Subcutaneous abdominal adipose tissue (tissue), 5 donors: Measurements from ENCODE around the gene ETNPPL.

Experiments used
- H3K27ac ChIP-seq: one replicate; pipeline ENCODE4 v1.7.0; 2013; ENCODE audit warnings: low read depth, mild to moderate bottlenecking, inconsistent platforms, low read length, moderate library complexity
- H3K27me3 ChIP-seq, 5 donors: one replicate each; pipeline ENCODE4 v1.7.0; 2013; ENCODE audit warnings: low read length in 5 of 5, inconsistent platforms in 1 of 5; ENCODE audit not compliant: control insufficient read depth in 5 of 5, insufficient read depth in 4 of 5
- H3K36me3 ChIP-seq, 5 donors: one replicate each; pipeline ENCODE4 v1.7.0; 2013; ENCODE audit warnings: low read length in 5 of 5; ENCODE audit not compliant: control insufficient read depth in 5 of 5, insufficient read depth in 5 of 5
- H3K4me1 ChIP-seq, 5 donors: one replicate each; pipeline ENCODE4 v1.7.0; 2013; ENCODE audit warnings: low read length in 5 of 5, mild to moderate bottlenecking in 3 of 5, moderate library complexity in 1 of 5; ENCODE audit not compliant: control insufficient read depth in 5 of 5, insufficient read depth in 5 of 5
- H3K4me3 ChIP-seq, 5 donors: one replicate each; pipeline ENCODE4 v1.7.0; 2013; ENCODE audit warnings: low read length in 5 of 5, low read depth in 1 of 5
- H3K9ac ChIP-seq, 5 donors: one replicate each; pipeline ENCODE4 v1.7.0; 2013; ENCODE audit warnings: low read length in 5 of 5, mild to moderate bottlenecking in 4 of 5, moderate library complexity in 3 of 5
- H3K9me3 ChIP-seq, 5 donors: one replicate each; pipeline ENCODE4 v1.7.0; 2013; ENCODE audit warnings: low read length in 5 of 5; ENCODE audit not compliant: control insufficient read depth in 5 of 5
- donor health status: healthy.
- donor health status: healthy.
- donor health status: healthy.
- donor health status: healthy.
- donor health status: healthy.

ETNPPL gene

GRCh38 chr4:108763986-108764385, 1.1 kb upstream of the ETNPPL start:
- no peaks in the 10 kb centered on the region for H3K36me3 ChIP-seq
- H3K4me1 ChIP-seq: peaks cover 0 to 16% (median 14%) of the 10 kb centered on the region in 5 donors
- H3K27ac ChIP-seq: no peak overlapping the region
- H3K9ac ChIP-seq: no peak overlapping the region
- H3K4me3 ChIP-seq: no peak overlapping the region
- no peaks in the 10 kb centered on the region for H3K9me3 ChIP-seq
- H3K27me3 ChIP-seq: peaks cover 4 to 17% (median 10%) of the 10 kb centered on the region in 5 donors

DNA sequence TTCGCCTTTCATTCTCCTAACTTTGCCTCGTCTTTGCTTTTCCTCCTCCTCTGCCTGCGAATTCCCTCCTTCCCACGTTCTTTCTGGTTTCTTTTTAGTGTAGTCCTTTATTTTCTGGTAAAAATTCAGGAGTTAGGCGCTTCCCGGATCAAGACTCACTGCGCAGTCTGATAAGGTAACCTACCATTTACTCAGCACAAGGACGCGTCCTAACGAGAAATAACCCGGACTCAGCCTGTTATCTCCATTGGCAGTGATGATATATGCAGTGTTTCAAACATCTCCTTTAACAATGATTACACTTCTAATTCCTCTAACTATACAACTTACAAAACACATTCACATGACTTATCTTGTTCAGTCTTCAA, 357 bp upstream of the ETNPPL start:
- peaks cover 0 to 16% (median 14%) of the 10 kb centered on the region in 5 donors for H3K4me1 ChIP-seq
- H3K27me3 ChIP-seq: peaks cover 4 to 17% (median 10%) of the 10 kb centered on the region in 5 donors
- peak overlapping the region in 3 of 5 donors; percentile 40 to 51 (median 47) for H3K9ac ChIP-seq
- H3K27ac ChIP-seq: no peak overlapping the region
- H3K9me3 ChIP-seq: no peaks in the 10 kb centered on the region
- peak overlapping the region; percentile 56 to 90 (median 80) for H3K4me3 ChIP-seq
- no peaks in the 10 kb centered on the region for H3K36me3 ChIP-seq

GRCh38 chr4:108758498-108758897, 4.4 kb downstream of the ETNPPL start:
- H3K27me3 ChIP-seq: peaks cover 4 to 17% (median 10%) of the 10 kb centered on the region in 5 donors
- no peak overlapping the region for H3K4me3 ChIP-seq
- H3K9me3 ChIP-seq: no peaks in the 10 kb centered on the region
- H3K36me3 ChIP-seq: no peaks in the 10 kb centered on the region
- no peak overlapping the region for H3K27ac ChIP-seq
- no peak overlapping the region for H3K9ac ChIP-seq
- H3K4me1 ChIP-seq: peaks cover 0 to 16% (median 14%) of the 10 kb centered on the region in 5 donors

DNA sequence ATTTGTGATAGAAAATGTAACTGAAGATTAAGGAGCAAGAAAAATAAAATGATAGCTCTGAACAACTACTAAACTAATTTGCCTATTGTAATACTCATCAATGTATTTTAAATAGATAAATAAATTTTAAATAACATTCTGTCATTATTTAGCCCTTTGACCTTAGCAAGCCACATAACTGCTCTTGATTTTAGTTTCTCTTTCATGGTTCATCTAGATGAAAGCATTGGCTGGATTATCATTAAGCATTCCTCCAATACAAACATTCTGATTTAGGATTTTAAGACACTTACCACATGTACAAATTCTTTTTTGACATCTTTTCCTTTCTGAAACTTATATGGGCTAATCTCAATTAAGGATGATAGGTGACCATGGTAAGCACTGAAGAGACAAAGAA, 8.5 kb downstream of the ETNPPL start:
- Histone ChIP-seq H3K36me3 (no peaks in the 10 kb centered on the region), H3K27ac (no peak overlapping the region), H3K4me1 (no peaks in the 10 kb centered on the region), H3K27me3 (no peaks in the 10 kb centered on the region), H3K4me3 (no peak overlapping the region), H3K9me3 (no peaks in the 10 kb centered on the region), H3K9ac (no peak overlapping the region)

- Histone ChIP-seq H3K9ac (no peak overlapping the region), H3K36me3 (no peaks in the 10 kb centered on the region), H3K4me1 (no peaks in the 10 kb centered on the region), H3K4me3 (no peak overlapping the region), H3K27ac (no peak overlapping the region), H3K9me3 (no peaks in the 10 kb centered on the region), H3K27me3 (no peaks in the 10 kb centered on the region)
Measured at GRCh38 chr4:108751321-108751720, 11.5 kb downstream of the ETNPPL start.

GRCh38 chr4:108749119-108749518, 13.7 kb downstream of the ETNPPL start:
- Histone ChIP-seq H3K27ac (no peak overlapping the region), H3K36me3 (no peaks in the 10 kb centered on the region), H3K9me3 (no peaks in the 10 kb centered on the region), H3K4me1 (no peaks in the 10 kb centered on the region), H3K4me3 (no peak overlapping the region), H3K27me3 (no peaks in the 10 kb centered on the region), H3K9ac (no peak overlapping the region)

GRCh38 chr4:108746511-108746910, 16.3 kb downstream of the ETNPPL start:
- Histone ChIP-seq H3K27me3 (no peaks in the 10 kb centered on the region), H3K9ac (no peak overlapping the region), H3K9me3 (no peaks in the 10 kb centered on the region), H3K36me3 (no peaks in the 10 kb centered on the region), H3K4me1 (no peaks in the 10 kb centered on the region), H3K4me3 (no peak overlapping the region), H3K27ac (no peak overlapping the region)

DNA sequence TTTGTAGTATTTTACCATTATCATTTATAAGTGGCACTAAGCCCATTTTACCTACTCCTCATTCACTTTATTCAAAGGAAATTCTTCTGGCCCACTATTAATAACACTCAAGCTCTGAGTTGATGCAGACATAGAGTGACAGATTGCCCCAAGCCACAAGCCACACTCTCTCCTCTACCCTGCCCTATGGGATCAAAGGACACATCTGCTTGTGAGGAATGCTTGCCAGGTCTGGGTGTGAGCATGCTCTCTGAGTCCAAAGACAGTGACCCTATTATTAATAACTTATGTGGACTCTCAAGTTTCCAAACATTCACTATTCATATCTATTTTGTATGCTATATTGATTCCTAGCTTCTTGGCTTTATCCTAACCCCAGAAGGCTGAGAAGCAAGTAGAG, 18.5 kb downstream of the ETNPPL start:
- Histone ChIP-seq H3K36me3 (no peaks in the 10 kb centered on the region), H3K4me3 (no peak overlapping the region), H3K27ac (no peak overlapping the region), H3K27me3 (peaks cover 0 to 3% (median 0%) of the 10 kb centered on the region in 5 donors), H3K9me3 (no peaks in the 10 kb centered on the region), H3K9ac (no peak overlapping the region), H3K4me1 (no peaks in the 10 kb centered on the region)

DNA sequence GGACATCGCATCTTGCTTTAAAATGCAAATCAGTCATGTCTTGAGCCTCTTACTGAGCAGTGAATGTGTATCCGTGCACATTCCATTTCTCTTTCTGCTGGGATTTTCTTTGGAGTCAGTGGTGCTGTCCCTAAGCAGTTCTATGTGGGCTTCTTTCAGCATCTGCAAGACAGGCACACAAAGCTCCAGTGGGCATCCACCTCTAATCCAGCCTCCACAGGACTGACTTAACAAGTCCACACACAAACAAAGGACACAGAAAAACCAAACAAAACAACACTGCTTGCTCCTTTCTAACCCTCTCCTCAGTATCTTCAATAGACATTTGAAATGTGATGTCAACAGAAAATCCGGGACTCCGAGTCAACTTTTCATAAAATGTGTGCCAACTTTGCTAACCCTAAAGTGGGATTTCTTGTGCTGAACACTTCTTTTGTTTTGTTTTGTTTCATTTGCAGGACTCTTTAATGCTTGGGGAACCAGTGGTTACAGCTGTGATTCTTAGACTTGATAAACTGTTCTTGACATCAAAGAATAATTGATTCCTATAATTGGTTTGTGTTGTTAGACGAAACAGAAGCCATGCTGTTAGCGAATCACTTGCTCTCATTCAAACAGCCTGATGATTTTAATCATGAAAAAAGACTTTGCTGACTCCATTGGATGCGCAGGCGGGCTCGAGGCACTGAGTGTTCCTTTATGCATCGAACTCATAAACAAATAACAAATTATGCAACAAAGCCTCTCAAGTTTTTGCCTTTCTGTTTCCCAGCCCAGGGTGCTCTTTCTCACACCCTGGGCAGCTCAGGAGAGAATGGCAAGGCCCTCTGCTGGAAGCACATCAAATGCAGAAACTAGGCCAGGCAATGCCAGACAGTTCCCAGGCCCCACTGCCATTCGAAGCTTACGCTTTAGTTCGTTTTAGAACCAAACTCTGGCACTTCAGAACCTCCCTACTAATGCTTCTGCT, 20.1 kb downstream of the ETNPPL start:
- Histone ChIP-seq H3K4me1 (no peaks in the 10 kb centered on the region), H3K4me3 (no peak overlapping the region), H3K36me3 (no peaks in the 10 kb centered on the region), H3K27me3 (peaks cover 0 to 3% (median 0%) of the 10 kb centered on the region in 5 donors), H3K9ac (no peak overlapping the region), H3K27ac (no peak overlapping the region), H3K9me3 (no peaks in the 10 kb centered on the region)

- Histone ChIP-seq H3K27ac (no peak overlapping the region), H3K4me3 (no peak overlapping the region), H3K36me3 (no peaks in the 10 kb centered on the region), H3K4me1 (no peaks in the 10 kb centered on the region), H3K9ac (no peak overlapping the region), H3K9me3 (no peaks in the 10 kb centered on the region), H3K27me3 (peaks cover 0 to 3% (median 0%) of the 10 kb centered on the region in 5 donors)
Measured at GRCh38 chr4:108738003-108738706, 24.7 kb downstream of the ETNPPL start.
